Frontal cortex (tissue), 4 donors: Measurements from ENCODE around the gene SLC4A4. TPM values are rescaled to one million over a fixed set of nuclear protein-coding genes. Genes with fewer than 3 reads are reported as not detected.

Experiments used
- DNase-seq, 2 donors: peaks; one replicate each; pipeline ENCODE4 v3.0.0; 2012; ENCODE audit warnings: low spot score in 2 of 2
- FAIRE-seq: peaks from 2 replicates; lab custom pipeline; 2012; peaks lifted over from hg19 to GRCh38; lab: Jason Lieb, UNC
- total RNA-seq: library from RNA; depleted of rRNA; stranded (reverse); fragments of >200 nt; gene quantifications from one replicate; pipeline ENCODE4 v1.2.3, GENCODE V29; 2014
- donor health status: control.
- donor health status: control.
- donor health status: control.

Gene SLC4A4
- total RNA-seq, 1 donor from 2014 or later = 19.2 TPM

- DNase-seq = peak in 1 of 2 donors; percentile 18
- FAIRE-seq = no peak
Measured at GRCh38 chr4:71456841-71457240, 118.0 kb downstream of the SLC4A4 start.

GRCh38 chr4:71460371-71460770 lies 121.6 kb downstream of the SLC4A4 start:
- no peak for FAIRE-seq
- no peak for DNase-seq

GRCh38 chr4:71461422-71461821 lies 122.6 kb downstream of the SLC4A4 start:
- FAIRE-seq = no peak

GRCh38 chr4:71466775-71467174 lies 128.0 kb downstream of the SLC4A4 start:
- no peak for DNase-seq
- no peak for FAIRE-seq

More at GRCh38 chr4:71461422-71461821, 122.6 kb downstream of the SLC4A4 start:
- DNase-seq = no peak

- DNase-seq (no peak), FAIRE-seq (no peak)
Measured at GRCh38 chr4:71468116-71468710, 129.4 kb downstream of the SLC4A4 start.

- no peak for FAIRE-seq
- no peak for DNase-seq
Measured at GRCh38 chr4:71469541-71469940, 130.7 kb downstream of the SLC4A4 start.

- FAIRE-seq (no peak), DNase-seq (no peak)
Measured at GRCh38 chr4:71470524-71470923, 131.7 kb downstream of the SLC4A4 start.

GRCh38 chr4:71472946-71473345 lies 134.1 kb downstream of the SLC4A4 start:
- no peak for FAIRE-seq
- no peak for DNase-seq

GRCh38 chr4:71473541-71474240 lies 134.9 kb downstream of the SLC4A4 start:
- DNase-seq (no peak), FAIRE-seq (no peak)

GRCh38 chr4:71474731-71475130 lies 135.9 kb downstream of the SLC4A4 start:
- FAIRE-seq = no peak

GRCh38 chr4:71476240-71476639 lies 137.4 kb downstream of the SLC4A4 start:
- no peak for DNase-seq
- no peak for FAIRE-seq

More at GRCh38 chr4:71474731-71475130, 135.9 kb downstream of the SLC4A4 start:
- DNase-seq = no peak

GRCh38 chr4:71486550-71487343 lies 147.9 kb downstream of the SLC4A4 start:
- FAIRE-seq (no peak), DNase-seq (no peak)

GRCh38 chr4:71487344-71487920 lies 148.6 kb downstream of the SLC4A4 start:
- FAIRE-seq = no peak
- no peak for DNase-seq

GRCh38 chr4:71494539-71494938 lies 155.7 kb downstream of the SLC4A4 start:
- no peak for FAIRE-seq
- DNase-seq = no peak

- no peak for FAIRE-seq
- no peak for DNase-seq
Measured at GRCh38 chr4:71495454-71495853, 156.6 kb downstream of the SLC4A4 start.

- FAIRE-seq = no peak
- no peak for DNase-seq
Measured at GRCh38 chr4:71497078-71497477, 158.3 kb downstream of the SLC4A4 start.

GRCh38 chr4:71498002-71498401 lies 159.2 kb downstream of the SLC4A4 start:
- FAIRE-seq = no peak
- DNase-seq = no peak

- FAIRE-seq = no peak
- DNase-seq = no peak
Measured at GRCh38 chr4:71498625-71499024, 159.8 kb downstream of the SLC4A4 start.

GRCh38 chr4:71501992-71502391 lies 163.2 kb downstream of the SLC4A4 start:
- DNase-seq (no peak), FAIRE-seq (no peak)

GRCh38 chr4:71518283-71518989 lies 179.6 kb downstream of the SLC4A4 start:
- DNase-seq (no peak), FAIRE-seq (no peak)
